SK-N-SH treated with all-trans-retinoic acid at 6 μM for 48 hours (cell line): ENCODE data around the gene AKAP13.

Experiments
- ATAC-seq: fragments of 200-7000 bp; cut with Tn5 transposase; 3 replicates; pipeline ENCODE4 v1.9.1; 2020; ENCODE audit warnings: mild to moderate bottlenecking, moderate library complexity
- ARNTL ChIP-seq: fragments of 450-650 bp; formaldehyde crosslinking; IDR thresholded peaks from 2 replicates; pipeline ENCODE4 v1.5.0; 2020; ENCODE audit warnings: low read depth, mild to moderate bottlenecking, moderate library complexity, borderline replicate concordance
- BACH2 ChIP-seq: fragments of 250-450 bp; sonication (Bioruptor Pico); IDR thresholded peaks from 2 replicates; pipeline ENCODE4 v1.9.0; 2021; ENCODE audit warnings: mild to moderate bottlenecking, borderline replicate concordance
- CREB5 ChIP-seq: fragments of 250-450 bp; sonication (Bioruptor Pico); IDR thresholded peaks from 2 replicates; pipeline ENCODE4 v1.5.1; 2020; ENCODE audit warnings: low read depth, mild to moderate bottlenecking, moderate library complexity
- CSDC2 ChIP-seq: fragments of 250-450 bp; sonication (Bioruptor Pico); IDR thresholded peaks from 2 replicates; pipeline ENCODE4 v1.5.0; 2020; ENCODE audit warnings: mild to moderate bottlenecking, moderate library complexity
- CSRNP3 ChIP-seq: fragments of 250-450 bp; sonication (Bioruptor Pico); IDR thresholded peaks from 2 replicates; pipeline ENCODE4 v1.5.1; 2021; ENCODE audit warnings: mild to moderate bottlenecking, moderate library complexity
- ESRRG ChIP-seq: fragments of 250-450 bp; sonication (Bioruptor Pico); IDR thresholded peaks from 2 replicates; pipeline ENCODE4 v1.6.1; 2021; ENCODE audit warnings: mild to moderate bottlenecking
- ISL1 ChIP-seq: fragments of 250-450 bp; sonication (Bioruptor Pico); IDR thresholded peaks from 2 replicates; pipeline ENCODE4 v2.1.2; 2022; ENCODE audit warnings: mild to moderate bottlenecking, moderate library complexity
- PPARA ChIP-seq: fragments of 250-450 bp; sonication (Bioruptor Pico); IDR thresholded peaks from 2 replicates; pipeline ENCODE4 v1.5.0; 2020; ENCODE audit warnings: mild to moderate bottlenecking, borderline replicate concordance
- RARB ChIP-seq: fragments of 250-450 bp; sonication (Bioruptor Pico); IDR thresholded peaks from 2 replicates; pipeline ENCODE4 v1.8.0; 2021; ENCODE audit warnings: mild to moderate bottlenecking, moderate library complexity
- SNAI2 ChIP-seq: fragments of 250-450 bp; sonication (Bioruptor Pico); IDR thresholded peaks from 2 replicates; pipeline ENCODE4 v1.5.0; 2020; ENCODE audit warnings: mild to moderate bottlenecking, moderate library complexity
- TSHZ2 ChIP-seq: fragments of 250-450 bp; sonication (Bioruptor Pico); IDR thresholded peaks from 2 replicates; pipeline ENCODE4 v1.5.0; 2020; ENCODE audit warnings: mild to moderate bottlenecking, moderate library complexity
- ZFP3 ChIP-seq: fragments of 250-450 bp; sonication (Bioruptor Pico); IDR thresholded peaks from 2 replicates; pipeline ENCODE4 v1.5.0; 2020; ENCODE audit warnings: mild to moderate bottlenecking, moderate library complexity
- ZFP30 ChIP-seq: fragments of 450-650 bp; formaldehyde crosslinking; IDR thresholded peaks from 2 replicates; pipeline ENCODE4 v1.5.0; 2022; ENCODE audit warnings: mild to moderate bottlenecking, moderate library complexity
- ZNF565 ChIP-seq: fragments of 450-650 bp; formaldehyde crosslinking; conservative IDR thresholded peaks from 2 replicates; pipeline ENCODE4 v1.5.0; 2020; ENCODE audit warnings: low read depth, mild to moderate bottlenecking, moderate library complexity
- ZNF70 ChIP-seq: fragments of 450-650 bp; formaldehyde crosslinking; IDR thresholded peaks from 2 replicates; pipeline ENCODE4 v1.5.0; 2020; ENCODE audit warnings: mild to moderate bottlenecking, moderate library complexity
- ZNF8 ChIP-seq: fragments of 450-650 bp; formaldehyde crosslinking; IDR thresholded peaks from 2 replicates; pipeline ENCODE4 v1.5.0; 2020; ENCODE audit warnings: mild to moderate bottlenecking, moderate library complexity
- TF ChIP-seq, protein P1 (sequence below): fragments of 250-450 bp; sonication (Bioruptor Pico); IDR thresholded peaks from 2 replicates; pipeline ENCODE4 v1.8.0; 2021; ENCODE audit warnings: low read depth, mild to moderate bottlenecking, moderate library complexity, borderline replicate concordance
- TF ChIP-seq, protein P2 (sequence below): fragments of 250-450 bp; sonication (Bioruptor Pico); IDR thresholded peaks from 2 replicates; pipeline ENCODE4 v1.8.0; 2020; ENCODE audit warnings: mild to moderate bottlenecking, moderate library complexity, borderline replicate concordance

Gene AKAP13

DNA sequence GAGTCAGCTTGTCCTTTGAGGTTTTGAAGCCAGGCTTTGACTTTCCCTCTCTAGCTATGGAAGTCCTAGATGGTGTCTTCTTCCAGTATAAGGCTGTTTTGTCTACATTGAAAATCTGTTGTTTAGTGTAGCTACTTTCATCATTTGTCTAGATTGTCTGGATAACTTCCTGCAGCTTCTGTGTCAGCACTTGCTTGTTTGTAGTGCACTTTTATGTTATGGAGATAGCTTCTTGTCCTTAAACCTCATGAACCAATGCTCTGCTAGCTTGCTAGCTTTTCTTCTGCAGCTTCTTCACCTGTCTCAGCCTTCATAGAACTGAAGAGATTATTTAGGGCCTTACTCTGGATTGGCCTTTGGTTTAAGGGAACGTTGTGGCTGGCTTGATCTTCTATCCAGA, 43.8 kb downstream of the AKAP13 start (continued):
- no peak for TF ChIP-seq ZFP3 (CRISPR knock-in tag)
- TF ChIP-seq CSDC2, result no peak

- TF ChIP-seq PPARA (CRISPR knock-in tag) (no peak), CREB5 (CRISPR knock-in tag) (no peak), ZFP30 (CRISPR knock-in tag) (no peak), ISL1 (CRISPR knock-in tag) (no peak)
- TF ChIP-seq, protein P1, sequence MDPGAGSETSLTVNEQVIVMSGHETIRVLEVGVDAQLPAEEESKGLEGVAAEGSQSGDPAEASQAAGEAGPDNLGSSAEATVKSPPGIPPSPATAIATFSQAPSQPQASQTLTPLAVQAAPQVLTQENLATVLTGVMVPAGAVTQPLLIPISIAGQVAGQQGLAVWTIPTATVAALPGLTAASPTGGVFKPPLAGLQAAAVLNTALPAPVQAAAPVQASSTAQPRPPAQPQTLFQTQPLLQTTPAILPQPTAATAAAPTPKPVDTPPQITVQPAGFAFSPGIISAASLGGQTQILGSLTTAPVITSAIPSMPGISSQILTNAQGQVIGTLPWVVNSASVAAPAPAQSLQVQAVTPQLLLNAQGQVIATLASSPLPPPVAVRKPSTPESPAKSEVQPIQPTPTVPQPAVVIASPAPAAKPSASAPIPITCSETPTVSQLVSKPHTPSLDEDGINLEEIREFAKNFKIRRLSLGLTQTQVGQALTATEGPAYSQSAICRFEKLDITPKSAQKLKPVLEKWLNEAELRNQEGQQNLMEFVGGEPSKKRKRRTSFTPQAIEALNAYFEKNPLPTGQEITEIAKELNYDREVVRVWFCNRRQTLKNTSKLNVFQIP (CRISPR knock-in tag), result no peak
- ATAC-seq, result no peak
These were observed 46.1 kb downstream of the AKAP13 start for GRCh38 chr15:85426481-85426880.

- TF ChIP-seq RARB (CRISPR knock-in tag) (no peak), PPARA (CRISPR knock-in tag) (no peak), ISL1 (CRISPR knock-in tag) (no peak), ARNTL (CRISPR knock-in tag) (no peak), BACH2 (CRISPR knock-in tag) (no peak), SNAI2 (CRISPR knock-in tag) (no peak), ZFP30 (CRISPR knock-in tag) (no peak), CSRNP3 (CRISPR knock-in tag) (no peak), CSDC2 (no peak), ZNF565 (CRISPR knock-in tag) (no peak)
- TF ChIP-seq, protein P2, sequence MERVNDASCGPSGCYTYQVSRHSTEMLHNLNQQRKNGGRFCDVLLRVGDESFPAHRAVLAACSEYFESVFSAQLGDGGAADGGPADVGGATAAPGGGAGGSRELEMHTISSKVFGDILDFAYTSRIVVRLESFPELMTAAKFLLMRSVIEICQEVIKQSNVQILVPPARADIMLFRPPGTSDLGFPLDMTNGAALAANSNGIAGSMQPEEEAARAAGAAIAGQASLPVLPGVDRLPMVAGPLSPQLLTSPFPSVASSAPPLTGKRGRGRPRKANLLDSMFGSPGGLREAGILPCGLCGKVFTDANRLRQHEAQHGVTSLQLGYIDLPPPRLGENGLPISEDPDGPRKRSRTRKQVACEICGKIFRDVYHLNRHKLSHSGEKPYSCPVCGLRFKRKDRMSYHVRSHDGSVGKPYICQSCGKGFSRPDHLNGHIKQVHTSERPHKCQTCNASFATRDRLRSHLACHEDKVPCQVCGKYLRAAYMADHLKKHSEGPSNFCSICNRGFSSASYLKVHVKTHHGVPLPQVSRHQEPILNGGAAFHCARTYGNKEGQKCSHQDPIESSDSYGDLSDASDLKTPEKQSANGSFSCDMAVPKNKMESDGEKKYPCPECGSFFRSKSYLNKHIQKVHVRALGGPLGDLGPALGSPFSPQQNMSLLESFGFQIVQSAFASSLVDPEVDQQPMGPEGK (CRISPR knock-in tag), result no peak
- no peak for ATAC-seq
These were observed 47.1 kb downstream of the AKAP13 start for GRCh38 chr15:85427286-85428028.

GRCh38 chr15:85429522-85429921, 49.1 kb downstream of the AKAP13 start:
- TF ChIP-seq, protein P1 (CRISPR knock-in tag), result no peak
- TF ChIP-seq ESRRG (CRISPR knock-in tag) (no peak), ZFP30 (CRISPR knock-in tag) (no peak), ZNF8 (no peak), ZNF70 (no peak), PPARA (CRISPR knock-in tag) (no peak), TSHZ2 (no peak), BACH2 (CRISPR knock-in tag) (no peak)
- TF ChIP-seq, protein P2 (CRISPR knock-in tag), result no peak
- ATAC-seq, result no peak
